Peyer's patch (tissue), 4 donors: Measurements from ENCODE around the gene HAP1.
"Not testable (repeated sequence)": the region's sequence is repeated elsewhere in the genome, so short reads cannot be mapped to it uniquely, and the experiment has no call there.

ENCODE experiments used
- POLR2A ChIP-seq, 2 donors: fragments of 450-650 bp; IDR thresholded peaks; one replicate each; pipeline ENCODE4 v1.5.1; 2017; ENCODE audit warnings: antibody characterized with exemption in 2 of 2, mild to moderate bottlenecking in 2 of 2, moderate library complexity in 2 of 2
- TF ChIP-seq, protein P1 (sequence below), 6 experiments: fragments of 450-650 bp in 4 of 6; fragments of 200-600 bp in 2 of 6; sonication (generic) in 1 of 6; IDR thresholded peaks; one replicate each; pipeline ENCODE4 v1.5.1; 2017 to 2019; ENCODE audit warnings: antibody characterized with exemption in 6 of 6, mild to moderate bottlenecking in 3 of 6, moderate library complexity in 1 of 6

- TF ChIP-seq, protein P1, sequence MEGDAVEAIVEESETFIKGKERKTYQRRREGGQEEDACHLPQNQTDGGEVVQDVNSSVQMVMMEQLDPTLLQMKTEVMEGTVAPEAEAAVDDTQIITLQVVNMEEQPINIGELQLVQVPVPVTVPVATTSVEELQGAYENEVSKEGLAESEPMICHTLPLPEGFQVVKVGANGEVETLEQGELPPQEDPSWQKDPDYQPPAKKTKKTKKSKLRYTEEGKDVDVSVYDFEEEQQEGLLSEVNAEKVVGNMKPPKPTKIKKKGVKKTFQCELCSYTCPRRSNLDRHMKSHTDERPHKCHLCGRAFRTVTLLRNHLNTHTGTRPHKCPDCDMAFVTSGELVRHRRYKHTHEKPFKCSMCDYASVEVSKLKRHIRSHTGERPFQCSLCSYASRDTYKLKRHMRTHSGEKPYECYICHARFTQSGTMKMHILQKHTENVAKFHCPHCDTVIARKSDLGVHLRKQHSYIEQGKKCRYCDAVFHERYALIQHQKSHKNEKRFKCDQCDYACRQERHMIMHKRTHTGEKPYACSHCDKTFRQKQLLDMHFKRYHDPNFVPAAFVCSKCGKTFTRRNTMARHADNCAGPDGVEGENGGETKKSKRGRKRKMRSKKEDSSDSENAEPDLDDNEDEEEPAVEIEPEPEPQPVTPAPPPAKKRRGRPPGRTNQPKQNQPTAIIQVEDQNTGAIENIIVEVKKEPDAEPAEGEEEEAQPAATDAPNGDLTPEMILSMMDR (IDR thresholded peaks at IDR 0.05), result not testable (repeated sequence)
- TF ChIP-seq POLR2A (IDR thresholded peaks at IDR 0.05), result not testable (repeated sequence)
Observed at GRCh38 chr17:41685753-41686152, 48.7 kb downstream of the HAP1 start.
